HG03354 (cell line): ENCODE measurements around the gene CAPN3.
"Not testable (repeated sequence)": the region's sequence is repeated elsewhere in the genome, so short reads cannot be mapped to it uniquely, and the experiment has no call there.

ENCODE experiments used
- ATAC-seq: cut with Tn5 transposase; IDR thresholded peaks from one replicate; pipeline ENCODE4 v1.9.1; 2021; ENCODE audit warnings: mild to moderate bottlenecking; ENCODE audit not compliant: unreplicated experiment, poor library complexity, severe bottlenecking

Gene CAPN3

GRCh38 chr15:42359249-42359648 lies at the start of gene CAPN3:
Gene CAPN3, plus strand, starts transcription at chr15:42359501. Its CDS starts 305 bp downstream, at chr15:42359806.
- no peak for ATAC-seq

GRCh38 chr15:42313463-42313862 lies 45.8 kb upstream of the CAPN3 start:
- ATAC-seq = no peak

- ATAC-seq = no peak
These were observed 44.5 kb upstream of the CAPN3 start for GRCh38 chr15:42314818-42315217.

GRCh38 chr15:42315521-42315920 lies 43.8 kb upstream of the CAPN3 start:
- no peak for ATAC-seq

- not testable (repeated sequence) for ATAC-seq
These were observed 43.0 kb upstream of the CAPN3 start for GRCh38 chr15:42316282-42316805.

- no peak for ATAC-seq
These were observed 40.1 kb upstream of the CAPN3 start for GRCh38 chr15:42319206-42319605.

GRCh38 chr15:42324308-42324707 lies 35.0 kb upstream of the CAPN3 start:
- no peak for ATAC-seq

- no peak for ATAC-seq
These were observed 30.1 kb upstream of the CAPN3 start for GRCh38 chr15:42329161-42329560.

- no peak for ATAC-seq
These were observed 29.3 kb upstream of the CAPN3 start for GRCh38 chr15:42329992-42330391.

GRCh38 chr15:42331235-42331634 lies 28.1 kb upstream of the CAPN3 start:
- ATAC-seq = no peak

- no peak for ATAC-seq
These were observed 27.0 kb upstream of the CAPN3 start for GRCh38 chr15:42332331-42332730.

GRCh38 chr15:42335074-42335473 lies 24.2 kb upstream of the CAPN3 start:
- no peak for ATAC-seq

- ATAC-seq = not testable (repeated sequence)
These were observed 22.7 kb upstream of the CAPN3 start for GRCh38 chr15:42336650-42337049.

- ATAC-seq = not testable (repeated sequence)
These were observed 22.2 kb upstream of the CAPN3 start for GRCh38 chr15:42337104-42337503.

GRCh38 chr15:42338500-42338899 lies 20.8 kb upstream of the CAPN3 start:
- ATAC-seq = no peak

- no peak for ATAC-seq
These were observed 15.6 kb upstream of the CAPN3 start for GRCh38 chr15:42343596-42344232.

- no peak for ATAC-seq
These were observed 14.5 kb upstream of the CAPN3 start for GRCh38 chr15:42344763-42345162.

GRCh38 chr15:42345504-42345903 lies 13.8 kb upstream of the CAPN3 start:
- no peak for ATAC-seq

- ATAC-seq = no peak
These were observed 11.2 kb upstream of the CAPN3 start for GRCh38 chr15:42348083-42348482.

GRCh38 chr15:42349186-42349585 lies 10.1 kb upstream of the CAPN3 start:
- ATAC-seq = no peak

GRCh38 chr15:42352401-42352800 lies 6.9 kb upstream of the CAPN3 start:
- ATAC-seq = no peak

- ATAC-seq = no peak
These were observed 6.2 kb upstream of the CAPN3 start for GRCh38 chr15:42353061-42353460.
